AG09309 (cell line): ENCODE measurements around the gene ADGRV1.
"Not testable (repeated sequence)": the region's sequence is repeated elsewhere in the genome, so short reads cannot be mapped to it uniquely, and the experiment has no call there.

ENCODE experiments used
- DNase-seq: peaks from one replicate; pipeline ENCODE4 v3.0.0-alpha.2; 2010; ENCODE audit warnings: low read depth
- H3K4me3 ChIP-seq: 2 replicates; pipeline ENCODE4 v1.5.1; 2011; ENCODE audit warnings: mild to moderate bottlenecking, low read depth, low read length, moderate library complexity; ENCODE audit not compliant: control insufficient read depth
- TF ChIP-seq, protein P1 (sequence below): IDR thresholded peaks from 2 replicates; pipeline ENCODE4 v1.5.1; 2011; ENCODE audit warnings: mild to moderate bottlenecking, low read depth, low read length, inconsistent platforms; ENCODE audit not compliant: insufficient read depth, control insufficient read depth; ENCODE audit errors: missing control alignments

The ADGRV1 gene

DNA sequence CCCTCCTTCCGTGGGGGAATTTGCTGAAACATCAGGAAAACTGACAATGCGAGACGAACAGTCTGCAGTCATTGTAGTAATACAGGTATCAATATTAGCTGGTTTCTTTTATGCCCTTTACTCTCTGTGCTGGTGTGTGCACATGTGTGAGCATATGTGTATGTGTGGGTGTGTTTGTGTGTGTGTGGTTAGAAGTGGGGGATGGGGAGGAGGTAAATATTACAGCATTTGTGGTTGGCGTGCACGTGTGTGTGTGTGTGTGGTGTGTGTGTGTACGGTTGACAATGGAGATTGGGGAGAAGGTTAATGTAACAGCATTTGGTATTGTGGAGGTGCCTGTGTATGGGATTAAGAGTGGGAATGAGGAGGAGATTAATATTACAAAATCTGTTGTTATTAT is 219.4 kb downstream of the ADGRV1 start:
- no peak overlapping the region for H3K4me3 ChIP-seq
- TF ChIP-seq, protein P1, sequence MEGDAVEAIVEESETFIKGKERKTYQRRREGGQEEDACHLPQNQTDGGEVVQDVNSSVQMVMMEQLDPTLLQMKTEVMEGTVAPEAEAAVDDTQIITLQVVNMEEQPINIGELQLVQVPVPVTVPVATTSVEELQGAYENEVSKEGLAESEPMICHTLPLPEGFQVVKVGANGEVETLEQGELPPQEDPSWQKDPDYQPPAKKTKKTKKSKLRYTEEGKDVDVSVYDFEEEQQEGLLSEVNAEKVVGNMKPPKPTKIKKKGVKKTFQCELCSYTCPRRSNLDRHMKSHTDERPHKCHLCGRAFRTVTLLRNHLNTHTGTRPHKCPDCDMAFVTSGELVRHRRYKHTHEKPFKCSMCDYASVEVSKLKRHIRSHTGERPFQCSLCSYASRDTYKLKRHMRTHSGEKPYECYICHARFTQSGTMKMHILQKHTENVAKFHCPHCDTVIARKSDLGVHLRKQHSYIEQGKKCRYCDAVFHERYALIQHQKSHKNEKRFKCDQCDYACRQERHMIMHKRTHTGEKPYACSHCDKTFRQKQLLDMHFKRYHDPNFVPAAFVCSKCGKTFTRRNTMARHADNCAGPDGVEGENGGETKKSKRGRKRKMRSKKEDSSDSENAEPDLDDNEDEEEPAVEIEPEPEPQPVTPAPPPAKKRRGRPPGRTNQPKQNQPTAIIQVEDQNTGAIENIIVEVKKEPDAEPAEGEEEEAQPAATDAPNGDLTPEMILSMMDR = no peak
- DNase-seq = no peak

DNA sequence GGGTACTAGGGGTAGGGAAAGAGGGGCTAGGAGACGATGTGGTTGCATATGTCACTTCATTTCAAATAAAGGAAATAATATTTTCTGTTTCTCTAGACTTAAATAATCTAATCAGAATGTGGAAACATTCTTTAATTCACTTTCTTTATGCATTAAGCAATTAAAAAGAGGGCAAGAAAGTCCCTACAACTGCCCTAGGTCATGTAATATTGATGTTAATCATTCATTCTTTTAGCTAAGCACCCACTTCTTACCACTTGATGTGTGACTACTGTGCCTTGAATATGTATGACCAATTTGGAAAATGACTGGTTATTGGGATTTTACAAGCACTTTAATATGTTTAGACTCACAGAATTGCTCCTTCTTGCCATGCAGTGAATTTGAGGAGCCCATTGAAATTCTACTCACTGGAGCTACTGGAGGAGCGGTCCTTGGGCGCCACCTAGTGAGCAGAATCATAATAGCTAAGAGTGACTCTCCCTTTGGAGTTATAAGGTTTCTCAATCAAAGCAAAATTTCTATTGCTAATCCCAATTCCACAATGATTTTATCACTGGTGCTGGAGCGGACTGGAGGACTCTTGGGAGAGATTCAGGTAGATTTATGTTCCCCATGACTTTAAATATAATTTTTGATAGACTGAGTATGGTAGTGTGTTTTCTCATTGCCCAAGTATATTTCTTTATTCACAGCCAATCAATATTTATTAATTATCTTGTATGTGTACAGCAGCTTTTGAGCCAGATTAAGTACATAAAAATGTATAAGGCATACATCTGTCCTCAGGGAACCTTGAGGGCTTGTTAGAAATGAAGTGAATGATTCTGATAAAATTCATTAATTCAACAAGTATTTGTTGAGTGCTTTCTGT is 225.1 kb downstream of the ADGRV1 start:
- peak; percentile 16 for DNase-seq
- TF ChIP-seq, protein P1 = peak; percentile 88
- no peak overlapping the region for H3K4me3 ChIP-seq

DNA sequence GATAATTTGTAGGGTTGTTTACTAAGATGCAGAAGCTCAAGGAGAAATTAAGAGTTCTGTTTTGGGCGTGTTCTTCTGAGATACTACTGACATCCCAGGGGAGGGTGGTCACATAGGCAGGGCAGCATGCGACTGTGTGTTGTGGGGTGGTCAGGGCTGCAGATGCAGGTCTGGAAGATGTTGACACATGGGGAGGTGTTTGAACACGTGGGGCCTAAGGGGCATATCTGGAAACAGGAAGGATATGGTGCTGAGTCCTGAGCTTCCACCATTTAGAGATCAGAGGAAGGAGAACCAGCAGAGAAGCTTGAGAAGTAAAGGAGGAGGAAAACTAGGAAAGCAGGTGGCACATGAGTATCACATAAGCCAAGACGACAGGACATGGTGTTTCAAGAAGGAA is 228.2 kb downstream of the ADGRV1 start:
- H3K4me3 ChIP-seq = no peak overlapping the region
- TF ChIP-seq, protein P1 = no peak
- DNase-seq = no peak

DNA sequence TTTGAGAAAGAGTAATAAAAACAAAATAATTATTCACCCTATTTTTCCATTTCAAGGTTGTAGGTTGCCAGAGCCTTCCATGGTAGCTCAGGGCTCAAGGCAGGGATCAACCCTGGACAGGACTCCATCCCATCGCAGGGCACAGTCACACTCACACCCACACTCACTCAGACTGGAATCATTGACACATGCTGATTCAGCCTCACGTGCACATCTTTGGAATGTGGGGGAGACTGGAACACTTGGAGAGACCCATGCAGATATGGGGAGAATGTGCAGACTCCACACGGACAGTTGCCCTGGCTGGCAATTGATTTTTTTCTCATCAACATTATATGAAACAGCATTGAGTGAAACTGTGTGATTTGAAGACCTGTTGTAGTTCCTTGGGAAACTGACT is 234.1 kb downstream of the ADGRV1 start:
- no peak for DNase-seq
- no peak overlapping the region for H3K4me3 ChIP-seq
- TF ChIP-seq, protein P1 = no peak

DNA sequence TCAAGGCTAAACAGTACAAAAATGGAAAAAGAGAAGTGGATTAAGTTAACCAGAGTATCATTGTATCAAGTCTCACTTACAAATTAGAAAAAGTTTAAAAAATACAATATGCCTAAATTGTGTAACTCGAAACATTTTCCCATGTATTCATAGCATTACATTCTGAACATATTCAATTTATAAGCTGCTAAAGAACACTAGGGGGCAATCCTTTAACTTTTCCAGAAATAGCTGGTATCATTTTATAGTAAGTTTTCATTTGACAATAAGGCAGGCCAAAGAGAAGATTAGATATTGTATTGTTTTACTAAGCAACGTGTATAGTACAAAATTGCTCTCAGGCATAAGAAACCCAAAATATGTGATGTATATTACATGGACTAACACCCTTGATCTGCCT is 234.6 kb downstream of the ADGRV1 start:
- TF ChIP-seq, protein P1 = no peak
- DNase-seq = no peak
- no peak overlapping the region for H3K4me3 ChIP-seq

DNA sequence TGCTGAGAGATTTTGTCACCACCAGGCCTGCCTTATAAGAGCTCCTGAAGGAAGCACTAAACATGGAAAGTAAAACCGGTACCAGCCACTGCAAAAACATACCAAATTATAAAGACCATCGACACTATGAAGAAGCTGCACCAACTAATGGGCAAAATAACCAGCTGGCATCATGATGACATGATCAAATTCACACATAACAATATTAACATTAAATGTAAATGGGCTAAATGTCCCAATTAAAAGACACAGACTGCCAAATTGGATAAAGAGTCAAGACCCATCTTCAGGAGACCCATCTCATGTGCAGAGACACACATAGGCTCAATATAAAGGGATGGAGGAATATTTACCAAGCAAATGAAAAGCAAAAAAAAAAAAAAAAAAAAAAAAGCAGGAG is 238.3 kb downstream of the ADGRV1 start:
- DNase-seq, H3K4me3 ChIP-seq: not testable (repeated sequence)

DNA sequence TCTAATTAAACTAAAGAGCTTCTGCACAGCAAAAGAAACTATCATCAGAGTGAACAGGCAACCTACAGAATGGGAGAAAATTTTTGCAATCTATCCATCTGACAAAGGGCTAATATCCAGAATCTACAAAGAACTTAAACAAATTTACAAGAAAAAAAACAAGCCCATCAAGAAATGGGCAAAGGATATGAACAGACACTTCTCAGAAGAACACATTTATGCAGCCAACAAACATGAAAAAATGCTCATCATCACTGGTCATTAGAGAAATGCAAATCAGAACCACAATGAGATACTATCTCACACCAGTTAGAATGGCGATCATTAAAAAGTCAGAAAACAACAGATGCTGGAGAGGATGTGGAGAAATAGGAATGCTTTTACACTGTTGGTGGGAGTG is 241.5 kb downstream of the ADGRV1 start:
- not testable (repeated sequence) for DNase-seq, H3K4me3 ChIP-seq

DNA sequence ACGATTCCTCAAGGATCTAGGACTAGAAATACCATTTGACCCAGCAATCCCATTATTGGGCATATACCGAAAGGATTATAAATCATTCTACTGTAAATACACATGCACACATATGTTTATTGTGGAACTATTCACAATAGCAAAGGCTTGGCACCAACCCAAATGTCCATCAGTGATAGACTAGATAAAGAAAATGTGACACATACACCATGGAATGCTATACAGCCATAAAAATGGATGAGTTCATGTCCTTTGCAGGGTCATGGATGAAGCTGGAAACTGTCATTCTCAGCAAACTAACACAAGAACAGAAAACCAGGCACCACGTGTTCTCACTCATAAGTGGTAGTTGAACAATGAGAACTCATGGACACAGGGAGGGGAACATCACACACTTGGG is 241.9 kb downstream of the ADGRV1 start:
- not testable (repeated sequence) for DNase-seq, H3K4me3 ChIP-seq
